GM10266 (cell line): ENCODE measurements around the gene ZDHHC8.

Experiments
- DNase-seq: peaks from one replicate; pipeline ENCODE4 v3.0.0; 2012; ENCODE audit errors: extremely low spot score
- CTCF ChIP-seq: IDR thresholded peaks from 2 replicates; pipeline ENCODE4 v1.5.1; 2012; ENCODE audit warnings: mild to moderate bottlenecking, low read depth; ENCODE audit not compliant: control insufficient read depth, insufficient read depth; ENCODE audit errors: missing control alignments

Gene ZDHHC8

GRCh38 chr22:20086763-20087162, 44.8 kb upstream of the ZDHHC8 start:
- TF ChIP-seq CTCF, result no peak
- DNase-seq, result no peak

- no peak for TF ChIP-seq CTCF
- DNase-seq, result no peak
These were observed 44.0 kb upstream of the ZDHHC8 start for GRCh38 chr22:20087319-20088262.

- DNase-seq, result no peak
These were observed 43.3 kb upstream of the ZDHHC8 start for GRCh38 chr22:20088263-20088648.

GRCh38 chr22:20089226-20089976, 42.2 kb upstream of the ZDHHC8 start:
- no peak for TF ChIP-seq CTCF
- no peak for DNase-seq

More at GRCh38 chr22:20088263-20088648, 43.3 kb upstream of the ZDHHC8 start:
- TF ChIP-seq CTCF, result no peak

GRCh38 chr22:20089977-20090729, 41.5 kb upstream of the ZDHHC8 start:
- TF ChIP-seq CTCF, result no peak
- DNase-seq, result no peak

GRCh38 chr22:20090730-20091240, 40.8 kb upstream of the ZDHHC8 start:
- no peak for DNase-seq
- TF ChIP-seq CTCF, result no peak
